22Rv1 (cell line): ENCODE results near the gene EPS15.

ENCODE experiments used
- ZFX ChIP-seq: fragments of 450-650 bp; IDR thresholded peaks from 2 replicates; pipeline ENCODE4 v1.6.1; 2017; ENCODE audit warnings: antibody characterized with exemption, borderline replicate concordance
- TF ChIP-seq, protein P1 (sequence below): fragments of 450-650 bp; IDR thresholded peaks from 2 replicates; pipeline ENCODE4 v1.5.1; 2017; ENCODE audit warnings: mild to moderate bottlenecking

- TF ChIP-seq, protein P1, sequence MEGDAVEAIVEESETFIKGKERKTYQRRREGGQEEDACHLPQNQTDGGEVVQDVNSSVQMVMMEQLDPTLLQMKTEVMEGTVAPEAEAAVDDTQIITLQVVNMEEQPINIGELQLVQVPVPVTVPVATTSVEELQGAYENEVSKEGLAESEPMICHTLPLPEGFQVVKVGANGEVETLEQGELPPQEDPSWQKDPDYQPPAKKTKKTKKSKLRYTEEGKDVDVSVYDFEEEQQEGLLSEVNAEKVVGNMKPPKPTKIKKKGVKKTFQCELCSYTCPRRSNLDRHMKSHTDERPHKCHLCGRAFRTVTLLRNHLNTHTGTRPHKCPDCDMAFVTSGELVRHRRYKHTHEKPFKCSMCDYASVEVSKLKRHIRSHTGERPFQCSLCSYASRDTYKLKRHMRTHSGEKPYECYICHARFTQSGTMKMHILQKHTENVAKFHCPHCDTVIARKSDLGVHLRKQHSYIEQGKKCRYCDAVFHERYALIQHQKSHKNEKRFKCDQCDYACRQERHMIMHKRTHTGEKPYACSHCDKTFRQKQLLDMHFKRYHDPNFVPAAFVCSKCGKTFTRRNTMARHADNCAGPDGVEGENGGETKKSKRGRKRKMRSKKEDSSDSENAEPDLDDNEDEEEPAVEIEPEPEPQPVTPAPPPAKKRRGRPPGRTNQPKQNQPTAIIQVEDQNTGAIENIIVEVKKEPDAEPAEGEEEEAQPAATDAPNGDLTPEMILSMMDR, result no peak
- TF ChIP-seq ZFX, result no peak
Measured at GRCh38 chr1:51454554-51454953, 64.5 kb downstream of the EPS15 start.
